HCT116 (cell line): Measurements from ENCODE around the gene PCK2. TPM values are rescaled to one million over a fixed set of nuclear protein-coding genes. Genes with fewer than 3 reads are reported as not detected.

Experiments
- ATAC-seq: fragments of 200-7000 bp; cut with Tn5 transposase; 2 replicates; pipeline ENCODE4 v1.9.1; 2020; ENCODE audit warnings: mild to moderate bottlenecking, moderate library complexity
- BruUV-seq: library from RNA; stranded (reverse); fragments of 400-500 nt; replicated peaks from 2 replicates; lab custom pipeline; 2021; lab: Mats Ljungman, UMichigan
- CTCF ChIA-PET: fragments of 300-600 bp; sonication (Branson Sonifier 250); formaldehyde crosslinking; loops from one replicate; lab custom pipeline; 2021; ENCODE audit warnings: antibody characterized with exemption; lab: Charles Lee
- POLR2A ChIA-PET: fragments of 300-600, 350-600 bp; sonication (Branson Sonifier 250); formaldehyde crosslinking; loops from one replicate; lab custom pipeline; 2021; ENCODE audit warnings: antibody characterized with exemption; lab: Charles Lee
- RAD21 ChIA-PET, 2 experiments: fragments of 300-600 bp; sonication (Branson Sonifier 250); formaldehyde crosslinking; loops; one replicate each; lab custom pipeline; 2023; ENCODE audit warnings: low total read pairs in 2 of 2; ENCODE audit not compliant: uncharacterized antibody in 2 of 2, unreplicated experiment in 2 of 2, low non-redundant PET in 1 of 2; lab: Charles Lee
- DNase-seq: peaks from one replicate; pipeline ENCODE4 v3.0.0-alpha.2; 2010; ENCODE audit warnings: low read depth, low spot score
- H2AFZ ChIP-seq: fragments of 200-600 bp; shearing (Covaris generic), sonication (generic); 2 replicates; pipeline ENCODE4 v1.6.1; 2017; ENCODE audit warnings: low read depth, mixed run types, mixed read lengths, antibody characterized with exemption, low read length; ENCODE audit not compliant: poor library complexity, severe bottlenecking
- H3K27ac ChIP-seq: 2 replicates; pipeline ENCODE4 v1.5.1; 2012; ENCODE audit warnings: low read depth, low read length
- H3K27me3 ChIP-seq: fragments of 200-600 bp; sonication (generic); 2 replicates; pipeline ENCODE4 v1.6.1; 2016; ENCODE audit warnings: mixed run types, low read length, mixed read lengths; ENCODE audit not compliant: insufficient read depth
- H3K36me3 ChIP-seq, 2 experiments: fragments of 200-500 bp in 1 of 2; fragments of 200-600 bp in 1 of 2; sonication (Bioruptor generic) in 1 of 2; sonication (generic) in 1 of 2; 2 replicates each; pipeline versions ENCODE4 v1.5.1 to v1.6.1; 2014 to 2016; ENCODE audit warnings: low read length in 2 of 2, inconsistent platforms in 1 of 2, mixed read lengths in 1 of 2, mixed run types in 1 of 2; ENCODE audit not compliant: insufficient read depth in 2 of 2, control insufficient read depth in 1 of 2
- H3K4me1 ChIP-seq, 2 experiments: fragments of 200-600 bp in 1 of 2; sonication (generic) in 1 of 2; 2 replicates each; pipeline versions ENCODE4 v1.5.1 to v1.6.1; 2012 to 2017; ENCODE audit warnings: low read length in 2 of 2, inconsistent platforms in 1 of 2, mild to moderate bottlenecking in 1 of 2, mixed read lengths in 1 of 2, mixed run types in 1 of 2, moderate library complexity in 1 of 2; ENCODE audit not compliant: insufficient read depth in 2 of 2, control insufficient read depth in 1 of 2
- H3K4me2 ChIP-seq: fragments of 200-600 bp; sonication (generic); 2 replicates; pipeline ENCODE4 v1.6.1; 2017; ENCODE audit warnings: mixed run types, low read length, mixed read lengths
- H3K4me3 ChIP-seq, 2 experiments: fragments of 200-600 bp in 1 of 2; sonication (generic) in 1 of 2; replicated peaks in 1 of 2; 2 replicates each; pipeline ENCODE4 v1.5.1; 2011 to 2016; ENCODE audit warnings: low read length in 2 of 2, control low read depth in 1 of 2, low read depth in 1 of 2, mild to moderate bottlenecking in 1 of 2, mixed read lengths in 1 of 2, mixed run types in 1 of 2
- H3K79me2 ChIP-seq: fragments of 200-600 bp; sonication (generic); 2 replicates; pipeline ENCODE4 v1.6.1; 2017; ENCODE audit warnings: mild to moderate bottlenecking, mixed run types, low read length, moderate library complexity, mixed read lengths; ENCODE audit not compliant: insufficient read depth
- H3K9ac ChIP-seq: fragments of 200-600 bp; sonication (generic); 2 replicates; pipeline ENCODE4 v1.6.1; 2016; ENCODE audit warnings: low read length, mixed read lengths
- H3K9me2 ChIP-seq: fragments of 200-600 bp; sonication (generic), shearing (Covaris generic); 2 replicates; pipeline ENCODE4 v1.6.1; 2017; ENCODE audit warnings: mixed run types, mild to moderate bottlenecking, moderate library complexity; ENCODE audit not compliant: insufficient read depth
- H3K9me3 ChIP-seq, 2 experiments: fragments of 200-500 bp in 1 of 2; fragments of 200-600 bp in 1 of 2; sonication (Bioruptor generic) in 1 of 2; sonication (generic) in 1 of 2; 2 replicates each; pipeline ENCODE4 v1.6.1; 2014 to 2017; ENCODE audit warnings: low read length in 2 of 2, mixed read lengths in 2 of 2, inconsistent platforms in 1 of 2, low read depth in 1 of 2, mild to moderate bottlenecking in 1 of 2, mixed run types in 1 of 2, moderate library complexity in 1 of 2; ENCODE audit not compliant: control insufficient read depth in 1 of 2, insufficient read depth in 1 of 2
- H4K20me1 ChIP-seq: fragments of 200-600 bp; sonication (generic), shearing (Covaris generic); 2 replicates; pipeline ENCODE4 v1.6.1; 2017; ENCODE audit warnings: mixed run types, mild to moderate bottlenecking, moderate library complexity; ENCODE audit not compliant: insufficient read depth
- CBX3 ChIP-seq: IDR thresholded peaks from 2 replicates; pipeline ENCODE4 v1.6.1; 2012; ENCODE audit warnings: low read depth
- CEBPB ChIP-seq: IDR thresholded peaks from 2 replicates; pipeline ENCODE4 v1.6.1; 2012; ENCODE audit warnings: low read depth
- CTCF ChIP-seq, 3 experiments: fragments of 200-600 bp in 1 of 3; sonication (generic) in 1 of 3; IDR thresholded peaks in 2 of 3; conservative IDR thresholded peaks in 1 of 3; 2 replicates each; pipeline ENCODE4 v1.5.1; 2012 to 2017; ENCODE audit warnings: low read depth in 2 of 3, low read length in 2 of 3, antibody characterized with exemption in 1 of 3, borderline replicate concordance in 1 of 3, control low read depth in 1 of 3, mild to moderate bottlenecking in 1 of 3, mixed read lengths in 1 of 3, mixed run types in 1 of 3, moderate library complexity in 1 of 3; ENCODE audit not compliant: insufficient read depth in 1 of 3
- EGR1 ChIP-seq: IDR thresholded peaks from 2 replicates; pipeline ENCODE4 v1.6.1; 2012; ENCODE audit warnings: low read depth
- EZH2 ChIP-seq: fragments of 200-600 bp; sonication (generic); IDR thresholded peaks from 2 replicates; pipeline ENCODE4 v1.6.1; 2017; ENCODE audit warnings: antibody characterized with exemption, mixed run types
- FOSL1 ChIP-seq: IDR thresholded peaks from 2 replicates; pipeline ENCODE4 v1.6.1; 2012; ENCODE audit warnings: low read depth
- POLR2AphosphoS5 ChIP-seq: IDR thresholded peaks from 2 replicates; pipeline ENCODE4 v1.6.1; 2011; ENCODE audit warnings: mild to moderate bottlenecking, low read depth, low read length, moderate library complexity
- SIN3A ChIP-seq: IDR thresholded peaks from 2 replicates; pipeline ENCODE4 v1.6.1; 2012; ENCODE audit warnings: low read depth
- SP1 ChIP-seq: IDR thresholded peaks from 2 replicates; pipeline ENCODE4 v1.6.1; 2012; ENCODE audit warnings: low read depth
- SRF ChIP-seq: IDR thresholded peaks from 2 replicates; pipeline ENCODE4 v1.6.1; 2012; ENCODE audit warnings: low read depth
- TCF7L2 ChIP-seq: IDR thresholded peaks from 2 replicates; pipeline ENCODE4 v1.7.0; 2011; ENCODE audit warnings: borderline replicate concordance, inconsistent platforms; ENCODE audit not compliant: insufficient read depth, insufficient read length; ENCODE audit errors: extremely low read depth
- YY1 ChIP-seq: IDR thresholded peaks from 2 replicates; pipeline ENCODE4 v1.6.1; 2011; ENCODE audit warnings: low read length, low read depth, moderate library complexity, mild to moderate bottlenecking; ENCODE audit not compliant: insufficient replicate concordance; ENCODE audit errors: extremely low read depth
- ZBTB33 ChIP-seq: IDR thresholded peaks from 2 replicates; pipeline ENCODE4 v1.6.1; 2011; ENCODE audit warnings: mild to moderate bottlenecking, low read length, moderate library complexity; ENCODE audit not compliant: insufficient replicate concordance; ENCODE audit errors: extremely low read depth
- intact Hi-C: fragments of 100-400 bp; cut with micrococcal nuclease; formaldehyde crosslinking; loops from 2 replicates; pipeline ENCODE4 v1.10.0; 2022
- total RNA-seq: library from RNA; stranded (reverse); gene quantifications from one replicate; pipeline ENCODE4 v1.2.1, GENCODE V29; 2021; ENCODE audit not compliant: unreplicated experiment

PCK2 gene
- total RNA-seq, 1 experiment from 2014 or later = 94.1 TPM

- TF ChIP-seq YY1 = no peak
Observed at GRCh38 chr14:24055971-24056799, 37.9 kb upstream of the PCK2 start (continued).

GRCh38 chr14:24056800-24057184 is 37.3 kb upstream of the PCK2 start:
- TF ChIP-seq TCF7L2 (no peak), EZH2 (no peak), SP1 (no peak), CEBPB (no peak), SRF (no peak), EGR1 (no peak), SIN3A (no peak), CTCF (IDR thresholded peaks at IDR 0.05 in 2 of 3, conservative IDR thresholded peaks at IDR 0.05 in 1 of 3; ENCODE audit: borderline replicate concordance in 1 of 3, insufficient read depth in 1 of 3, low read depth in 2 of 3, low read length in 2 of 3) (no peak), CBX3 (no peak), POLR2AphosphoS5 (no peak), FOSL1 (no peak), ZBTB33 (no peak)
- DNase-seq = no peak

More at GRCh38 chr14:24056800-24057184, 37.3 kb upstream of the PCK2 start:
- H3K4me2 ChIP-seq = no peak overlapping the region
- POLR2A ChIA-PET = interaction anchor here (1.4 to 4.0 kb wide), 3 partner anchors 35 to 52 kb away, joined by 3 to 38 read pairs (median 9); partner anchors contain the start of gene PCK2
- no peak overlapping the region for H3K4me3 ChIP-seq
- H3K27me3 ChIP-seq = no peaks in the 10 kb centered on the region
- no peaks in the 10 kb centered on the region for H3K9me3 ChIP-seq
- BruUV-seq = no TSS peak
- no peaks in the 10 kb centered on the region for H3K36me3 ChIP-seq
- H3K4me1 ChIP-seq = peaks cover 3 to 19% of the 10 kb centered on the region in 2 experiments; a peak in 3 of 4 replicates
- intact Hi-C loops = loop anchor here (5.0 kb wide), 1 partner anchor 241 kb away; the partner anchor contains the start of genes DHRS1 and NOP9
- H3K79me2 ChIP-seq = no peaks in the 10 kb centered on the region
- ATAC-seq = no peak
- no peaks in the 10 kb centered on the region for H4K20me1 ChIP-seq
- H2AFZ ChIP-seq = no peak overlapping the region
- no peaks in the 10 kb centered on the region for H3K9me2 ChIP-seq
- no peak overlapping the region for H3K9ac ChIP-seq
- CTCF ChIA-PET = interaction anchor here (1.3 to 5.7 kb wide), 7 partner anchors 16 to 241 kb away, joined by 3 to 149 read pairs (median 19); partner anchors contain the start of genes IRF9, PCK2, PSME2 and RNF31
- RAD21 ChIA-PET = interaction anchor here (1.5 to 3.0 kb wide), 6 partner anchors 34 to 103 kb away, joined by 3 to 35 read pairs (median 22); partner anchors contain the start of gene PCK2 (in 2 of the 2)
- no peak overlapping the region for H3K27ac ChIP-seq
